Stimulated activated CD8-positive, alpha-beta memory T cell treated with anti-CD3 and anti-CD28 coated beads, Interleukin-7, amount 100 ng/mL, for 4 hours (primary cell): ENCODE data around the gene PRKCE.

Experiments used
- DNase-seq, 2 donors: peaks; one replicate each; pipeline ENCODE4 v3.0.0-alpha.2; 2020; ENCODE audit warnings: low read depth in 2 of 2

Gene PRKCE

DNA sequence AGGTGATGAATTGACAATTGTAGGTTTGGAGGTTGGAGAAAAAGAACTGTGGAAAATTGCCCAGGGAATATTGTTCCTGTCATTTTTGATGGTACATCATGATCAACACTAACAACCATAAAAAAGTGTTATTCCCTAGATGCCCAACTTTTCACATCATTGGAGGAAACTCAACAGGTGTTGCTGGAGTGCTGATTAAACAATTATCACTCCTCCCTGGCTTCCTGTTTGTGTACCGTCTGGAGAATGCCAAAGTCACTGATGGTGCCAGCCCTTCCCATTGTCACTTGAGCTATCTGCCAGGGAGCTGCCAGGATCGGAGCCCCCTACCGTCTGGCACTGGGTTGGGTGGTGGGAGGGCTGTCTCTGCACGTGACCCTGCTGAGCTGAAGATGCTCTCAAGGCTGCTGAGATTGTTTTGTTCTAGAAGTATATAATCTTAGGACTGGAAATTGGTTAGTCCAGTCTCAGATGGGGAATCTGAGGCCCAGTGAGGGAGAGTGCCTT is 156.9 kb downstream of the PRKCE start:
- no peak for DNase-seq

DNA sequence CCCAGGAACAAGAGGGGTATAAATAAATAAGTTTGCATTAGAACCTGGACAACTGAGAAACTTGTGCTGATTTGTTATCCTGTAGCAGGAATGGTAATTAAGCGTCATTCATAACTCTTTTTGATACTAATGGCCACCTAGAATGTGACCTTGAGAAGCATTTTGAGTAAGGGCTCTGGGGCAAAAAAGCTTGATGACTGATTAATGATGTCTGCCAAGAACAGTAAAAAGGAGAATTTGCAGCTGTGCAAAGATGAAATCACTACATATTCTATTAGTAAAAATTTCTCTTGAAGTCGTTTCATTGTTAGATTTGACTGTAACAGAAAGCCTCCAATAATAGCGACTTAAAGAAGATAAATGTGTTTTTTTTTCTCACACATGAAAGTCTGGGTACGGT is 157.7 kb downstream of the PRKCE start:
- DNase-seq, result no peak

DNA sequence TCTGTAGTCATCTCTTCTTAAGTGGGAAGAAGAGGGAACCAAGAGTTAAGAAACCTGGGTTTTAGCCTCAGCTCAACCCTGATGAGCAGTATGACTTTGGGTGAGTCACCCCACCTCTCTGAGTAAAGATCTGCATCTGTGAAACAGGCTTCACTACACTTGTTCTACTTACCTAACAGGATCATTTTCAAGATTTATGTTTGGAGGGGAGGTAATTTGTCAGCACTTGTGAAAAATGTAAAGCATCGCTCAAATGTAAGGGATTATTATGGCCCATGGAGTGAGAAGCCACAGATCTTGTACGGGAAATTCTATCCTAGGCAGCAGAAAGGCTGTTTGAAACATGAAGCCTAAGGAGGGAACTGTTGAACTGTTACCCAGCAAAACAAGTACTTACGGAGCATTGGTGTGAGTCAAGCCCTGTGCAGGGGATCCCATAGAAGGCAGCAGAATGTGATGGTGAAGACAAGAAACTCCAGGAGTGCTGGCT is 160.6 kb downstream of the PRKCE start:
- no peak for DNase-seq

DNA sequence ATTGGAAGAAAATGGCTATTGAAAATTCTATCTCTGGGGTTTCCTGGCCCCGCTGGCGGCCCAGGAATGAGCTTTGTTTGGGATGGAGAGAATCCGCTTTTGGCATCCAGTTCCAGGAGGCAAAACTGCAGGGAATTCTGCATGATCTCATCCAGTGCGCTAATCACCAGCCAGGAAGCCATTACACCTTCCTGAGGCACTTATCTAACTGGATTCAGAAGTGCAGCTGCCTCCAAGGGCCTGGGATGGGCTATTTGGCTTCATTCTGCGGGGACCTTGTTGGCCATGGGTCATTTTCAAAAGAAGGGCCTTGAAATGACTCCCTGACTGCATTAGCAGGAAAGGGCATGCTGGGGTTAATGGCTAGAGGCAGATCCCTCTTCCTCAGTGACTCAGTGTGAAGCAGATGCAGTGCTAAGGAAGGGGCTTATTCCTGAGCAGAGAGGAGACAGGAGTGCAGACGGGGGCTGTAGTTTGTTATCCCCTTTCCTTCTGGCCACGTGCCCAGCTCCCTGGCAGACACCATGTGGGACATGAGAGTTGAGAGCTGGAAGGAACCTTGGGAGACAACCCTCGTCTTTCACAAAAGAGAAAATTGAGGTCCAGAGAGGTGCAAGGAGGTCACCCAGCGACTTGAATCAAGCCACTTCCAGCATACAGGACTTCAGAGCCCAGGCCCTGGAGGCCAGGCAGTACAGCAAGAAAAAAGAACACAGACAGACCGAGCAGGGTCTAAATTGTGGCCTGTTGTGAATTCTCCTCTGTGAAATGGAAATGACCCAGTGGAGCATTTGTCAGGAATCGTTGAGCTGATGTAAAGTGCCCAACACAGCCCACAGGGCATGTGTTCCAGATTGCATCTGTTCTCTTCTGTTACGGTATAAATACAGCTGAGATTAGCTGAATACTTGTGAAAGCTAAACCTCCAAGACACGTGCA is 161.8 kb downstream of the PRKCE start:
- no peak for DNase-seq

DNA sequence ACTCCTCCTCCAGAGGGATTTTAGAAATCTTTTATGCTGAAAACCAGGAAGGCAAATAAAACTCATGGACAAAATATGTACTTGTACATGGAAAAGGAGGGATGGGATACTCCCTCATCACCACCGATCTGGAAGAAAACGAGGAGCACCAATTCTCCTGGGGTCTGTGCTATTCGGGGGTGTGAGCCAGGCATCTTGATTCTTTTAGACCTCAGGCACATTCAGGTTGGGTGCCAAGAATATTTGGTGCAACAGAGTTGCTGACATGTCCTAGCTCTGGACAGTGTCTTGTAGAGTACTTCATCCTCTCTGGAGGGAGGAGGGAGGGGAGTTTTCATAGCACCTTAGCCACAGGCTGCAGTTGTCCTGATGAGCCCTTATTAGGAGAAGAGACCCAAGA is 163.0 kb downstream of the PRKCE start:
- no peak for DNase-seq

DNA sequence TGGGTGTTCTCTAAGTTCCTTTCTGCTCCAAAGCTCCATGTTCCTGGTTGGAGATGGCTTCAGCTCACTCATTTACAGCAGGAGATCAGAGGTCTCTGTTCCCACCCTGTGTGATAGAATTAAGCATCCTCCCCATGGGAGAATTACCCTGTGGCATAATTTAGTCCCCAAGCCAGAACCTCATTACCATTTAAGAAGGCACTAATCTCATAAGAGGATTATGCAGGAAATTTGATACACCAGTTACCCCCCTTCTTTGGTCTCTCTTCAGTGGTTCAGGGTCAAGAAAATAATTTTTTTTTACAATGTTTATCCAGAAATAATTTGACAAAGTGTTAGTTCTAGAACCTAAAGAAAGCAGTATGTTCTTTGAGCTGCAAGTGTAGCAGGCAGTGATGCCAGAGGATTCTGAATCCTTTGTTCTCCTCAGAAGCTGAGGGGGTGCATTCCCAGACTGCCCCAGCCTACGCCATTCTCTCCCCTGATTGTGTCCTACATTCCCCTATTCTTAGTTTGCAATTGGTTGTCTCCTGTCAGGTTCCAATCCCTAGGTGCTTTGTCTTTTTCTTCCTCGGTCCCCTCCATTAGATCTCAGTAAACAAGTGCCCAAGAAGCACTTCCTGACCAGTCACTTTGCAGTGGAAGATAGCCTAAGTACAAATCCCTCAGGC is 163.6 kb downstream of the PRKCE start:
- no peak for DNase-seq

DNA sequence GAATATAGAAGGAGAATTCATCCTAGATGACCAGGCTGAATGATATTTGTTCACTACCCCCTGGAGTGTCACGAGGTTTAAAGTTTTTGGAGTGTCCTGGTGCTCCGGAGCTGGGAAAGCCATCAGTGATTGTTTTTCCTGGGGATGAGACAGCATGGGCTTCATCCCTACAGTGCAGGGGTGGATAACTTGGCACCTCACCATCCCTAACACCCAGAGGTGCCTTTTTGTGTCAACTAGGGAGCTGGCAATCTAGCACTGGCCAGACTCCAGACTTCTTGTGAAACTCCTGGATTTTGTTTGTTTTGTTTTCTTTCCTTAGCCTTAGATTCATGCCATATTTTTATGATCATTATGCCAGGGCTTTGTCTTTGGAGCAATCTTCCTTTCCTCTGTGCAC is 164.8 kb downstream of the PRKCE start:
- DNase-seq, result no peak

DNA sequence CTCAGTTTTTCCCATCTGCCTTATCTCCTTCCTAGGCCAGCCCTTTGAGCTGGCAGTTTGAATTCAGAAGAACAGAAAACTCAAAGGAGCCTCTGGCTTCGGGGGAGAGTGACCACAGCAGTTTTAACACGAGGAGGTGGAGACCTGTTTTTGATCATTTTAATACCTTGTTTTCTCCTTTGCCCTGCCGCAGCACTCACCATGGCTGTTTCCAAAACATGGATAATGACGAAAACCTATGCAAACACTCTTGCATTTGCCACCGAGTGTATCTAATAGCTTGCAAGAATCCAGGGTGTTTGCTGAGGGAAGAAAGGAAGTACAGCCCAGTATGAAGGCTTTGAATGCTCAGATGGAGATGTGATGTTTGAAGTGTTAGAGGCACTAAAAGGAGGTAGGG is 167.1 kb downstream of the PRKCE start:
- no peak for DNase-seq

DNA sequence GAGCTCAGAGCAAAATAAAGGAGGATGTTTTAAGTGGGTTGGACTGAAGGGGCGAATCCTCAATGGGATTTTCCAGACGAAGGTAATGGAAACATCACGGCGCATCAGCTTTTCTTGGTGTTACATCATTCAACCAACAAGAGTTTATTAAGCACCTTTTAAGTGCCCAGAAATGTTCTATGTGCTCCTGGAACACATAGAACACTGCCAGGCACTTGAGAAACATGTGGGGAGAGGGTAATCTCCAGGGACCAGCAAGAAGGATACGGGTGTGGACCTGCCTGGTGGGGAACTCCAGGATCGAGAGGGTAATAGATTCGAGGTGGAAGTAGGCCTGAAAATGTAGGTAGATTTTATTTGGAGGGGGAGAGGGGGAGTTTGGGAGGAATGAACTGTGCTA is 168.6 kb downstream of the PRKCE start:
- no peak for DNase-seq

DNA sequence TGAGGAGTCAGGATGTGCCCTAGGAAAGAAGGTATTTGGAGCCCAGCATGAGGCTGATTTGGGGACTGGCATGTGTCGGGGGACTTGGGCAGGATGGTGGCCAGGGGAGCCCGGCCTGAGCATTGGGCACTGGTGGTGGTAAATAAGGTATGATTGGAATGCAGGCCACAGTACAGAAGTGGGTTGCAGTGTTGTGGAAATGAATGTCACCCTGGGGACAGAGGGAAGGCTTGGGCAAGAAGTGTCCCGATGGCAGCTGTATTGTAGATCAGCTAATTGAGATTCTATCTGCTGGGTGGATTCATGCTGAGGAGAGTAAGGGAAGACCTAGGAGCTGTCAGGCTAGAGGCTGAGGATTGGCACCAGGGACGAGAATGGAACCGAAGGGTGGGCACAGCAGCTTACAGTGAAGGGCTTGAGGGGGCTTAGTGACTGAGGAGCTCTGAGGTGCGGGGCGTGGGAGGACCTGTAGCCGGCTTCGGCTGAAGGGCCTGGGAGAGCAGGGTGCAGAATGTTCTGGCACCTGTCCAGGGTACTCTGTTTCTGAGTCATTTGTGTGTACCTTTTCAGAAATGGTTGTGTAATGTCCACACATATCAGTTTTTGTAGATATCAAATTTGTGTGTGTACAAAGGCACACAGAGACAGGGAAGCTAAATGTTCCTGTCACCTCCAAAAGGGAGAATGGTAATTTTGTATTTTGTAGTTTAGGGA is 170.2 kb downstream of the PRKCE start:
- no peak for DNase-seq

DNA sequence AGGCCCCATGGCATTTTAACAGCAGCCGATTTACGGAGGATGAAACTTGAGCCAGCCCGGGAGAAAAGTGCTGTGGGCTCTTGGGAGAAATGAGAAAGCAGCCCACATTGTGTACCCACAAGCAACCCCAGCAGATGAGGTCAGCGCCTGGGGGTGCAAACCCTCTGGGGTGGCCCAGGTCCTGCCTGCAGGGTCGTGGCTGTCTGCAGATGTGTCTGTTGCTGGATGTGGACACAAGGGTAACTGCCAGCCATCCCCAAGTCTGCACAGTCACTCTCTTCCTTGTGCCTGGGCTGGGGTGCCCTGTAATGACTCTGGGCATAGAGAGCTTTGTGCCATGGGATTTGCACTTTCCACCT is 170.8 kb downstream of the PRKCE start:
- DNase-seq, result no peak

DNA sequence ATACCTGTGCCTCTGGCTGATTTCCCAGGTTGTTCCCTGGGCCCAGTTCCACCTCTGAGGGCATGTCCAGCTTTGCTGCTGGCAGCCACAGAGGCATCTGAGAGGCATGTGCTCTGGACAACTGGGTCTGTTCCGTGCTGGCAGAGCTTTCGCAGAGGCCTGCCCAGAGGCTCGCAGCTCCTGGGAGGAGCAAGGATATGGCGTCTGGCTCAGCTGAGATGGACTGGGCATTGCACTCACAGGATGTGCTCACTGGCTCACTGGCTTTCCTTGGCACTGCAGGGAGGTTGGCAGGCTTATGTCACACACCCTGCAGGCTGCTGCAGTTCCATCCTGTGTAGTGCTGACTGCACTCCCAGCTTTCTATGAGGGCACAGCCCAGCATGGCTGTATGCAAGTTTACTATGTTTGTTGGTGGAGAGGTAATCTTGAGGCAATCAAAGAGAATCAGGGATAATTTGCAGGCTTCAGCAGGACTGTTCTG is 172.3 kb downstream of the PRKCE start:
- DNase-seq, result no peak

DNA sequence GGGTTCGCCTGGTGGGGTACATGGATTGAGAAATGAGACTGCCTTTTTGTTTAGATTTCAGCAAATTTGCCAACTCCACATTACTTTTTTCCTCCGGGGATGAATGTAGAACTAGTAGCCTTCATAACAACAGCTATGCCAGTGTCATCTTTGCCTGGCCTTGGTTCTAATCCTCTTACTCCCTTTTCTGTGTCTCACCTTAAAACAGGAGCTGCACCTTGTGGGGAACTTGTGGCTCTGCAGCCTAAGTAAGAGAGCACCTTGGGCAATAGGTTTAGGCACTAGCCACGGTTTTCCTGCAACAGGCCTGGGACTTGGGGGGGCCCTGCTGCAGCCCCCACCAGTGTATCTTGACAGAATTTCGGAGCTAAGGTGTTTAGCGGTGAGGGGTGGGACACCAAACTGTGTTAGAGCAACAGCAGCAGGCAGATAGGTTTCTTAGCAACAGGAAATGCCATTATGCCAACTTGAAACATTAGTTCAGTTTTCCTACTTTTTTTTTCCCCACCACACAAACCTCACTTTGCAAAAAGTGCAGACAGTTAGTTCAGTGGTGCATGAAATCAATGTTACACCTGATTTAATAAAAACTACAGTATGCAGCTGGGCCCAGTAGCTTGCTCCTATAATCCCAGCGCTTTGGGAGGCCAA is 173.7 kb downstream of the PRKCE start:
- no peak for DNase-seq

DNA sequence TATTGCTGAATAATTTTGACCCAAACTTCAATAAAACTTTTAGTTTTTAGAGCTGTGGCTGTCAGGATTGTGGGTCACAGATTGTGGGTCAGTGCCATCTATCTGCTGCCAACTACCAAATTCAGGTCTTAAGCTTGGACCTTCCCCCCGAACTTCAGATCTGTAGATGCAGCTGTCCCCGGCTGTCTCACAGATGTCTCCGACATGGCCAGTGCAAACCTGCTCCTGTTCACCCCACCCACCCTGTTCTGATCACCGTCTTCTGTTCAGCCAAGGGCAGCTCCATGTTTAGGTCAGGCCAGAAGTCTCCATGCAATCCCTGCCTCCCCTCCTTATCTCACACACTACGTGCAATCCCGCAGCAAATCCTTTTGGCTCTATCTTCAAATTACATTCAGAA is 175.0 kb downstream of the PRKCE start:
- no peak for DNase-seq

DNA sequence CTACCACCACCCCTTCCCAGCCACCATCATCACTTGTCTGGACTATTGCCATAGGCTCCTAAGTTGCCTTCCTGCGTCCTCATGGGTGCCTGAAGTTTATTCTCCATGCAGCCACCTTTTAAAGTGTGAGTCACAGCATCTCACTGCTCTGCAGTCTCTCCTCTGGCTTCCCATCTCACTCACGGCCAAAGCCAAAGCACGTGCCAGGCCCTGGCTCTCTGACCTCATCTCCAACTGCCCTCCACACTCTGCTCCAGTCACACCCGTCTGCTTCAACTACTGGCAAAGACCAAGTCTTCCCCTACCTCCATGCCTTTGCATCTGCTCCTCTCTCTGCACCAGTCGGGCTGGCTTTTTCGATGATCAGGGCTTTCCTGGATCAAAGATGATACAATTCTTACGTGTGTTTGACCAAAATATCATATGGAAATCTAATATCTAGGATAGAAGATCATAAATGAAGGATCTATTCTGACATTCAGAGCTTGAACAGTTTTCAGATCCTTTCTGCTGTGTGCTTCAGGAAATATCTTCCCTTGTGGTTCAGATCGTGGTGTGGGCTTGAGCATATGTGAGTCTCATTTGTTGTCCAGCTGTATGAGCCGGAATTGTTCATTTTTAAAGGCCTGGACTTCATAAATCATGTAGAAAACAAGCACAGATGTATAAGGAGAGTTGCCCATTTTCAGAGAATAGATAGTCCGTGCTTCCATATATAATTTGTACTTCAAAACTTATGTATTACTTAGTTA is 175.6 kb downstream of the PRKCE start:
- DNase-seq, result no peak

DNA sequence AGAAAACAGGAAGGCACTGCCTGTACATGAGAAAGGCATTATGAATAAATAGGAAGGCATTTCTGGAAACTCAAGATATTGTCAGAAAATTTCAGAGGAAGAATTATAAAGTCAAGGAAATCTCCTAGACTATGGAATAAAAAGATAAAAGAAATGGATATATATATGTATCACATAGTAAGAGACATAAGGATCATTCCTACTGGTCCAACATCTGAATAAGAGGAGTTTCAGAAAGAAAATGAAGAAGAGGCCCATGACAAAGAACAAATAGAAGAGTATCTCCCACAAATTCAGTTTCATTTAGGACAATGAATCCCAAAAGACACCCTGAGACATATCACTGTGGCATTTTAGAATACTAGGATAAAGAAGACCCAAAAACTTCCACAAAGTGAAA is 178.8 kb downstream of the PRKCE start:
- no peak for DNase-seq

DNA sequence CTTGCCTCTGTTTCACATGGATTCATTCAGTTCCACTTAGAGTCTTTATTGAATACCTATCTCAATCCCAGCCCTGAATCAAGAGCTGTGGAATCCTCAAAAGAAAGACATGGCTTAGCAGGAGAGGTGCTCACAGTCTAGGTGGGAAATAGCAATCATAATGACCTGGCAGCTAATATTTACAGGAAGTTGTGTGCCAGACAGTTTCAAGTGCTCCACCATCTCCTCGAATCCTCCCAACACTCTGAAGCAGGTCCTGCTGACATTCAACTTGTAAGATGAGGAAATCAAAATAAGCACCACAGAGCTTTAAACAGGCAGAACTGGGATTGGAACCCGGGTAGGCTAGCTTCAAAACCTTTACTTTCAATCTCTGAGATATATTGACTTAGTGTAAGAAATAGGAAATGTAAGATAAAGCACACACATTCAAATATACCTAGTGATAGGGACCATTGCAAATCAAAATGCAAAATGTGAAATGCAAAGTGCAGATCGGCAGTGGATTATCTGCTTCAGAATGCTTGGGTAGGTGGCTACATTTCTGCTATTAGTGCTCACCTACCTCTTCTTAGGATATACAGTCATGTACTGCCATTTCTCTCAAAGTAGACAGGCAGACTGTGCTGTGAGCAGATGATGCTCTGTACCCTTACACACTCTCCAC is 182.0 kb downstream of the PRKCE start:
- no peak for DNase-seq

DNA sequence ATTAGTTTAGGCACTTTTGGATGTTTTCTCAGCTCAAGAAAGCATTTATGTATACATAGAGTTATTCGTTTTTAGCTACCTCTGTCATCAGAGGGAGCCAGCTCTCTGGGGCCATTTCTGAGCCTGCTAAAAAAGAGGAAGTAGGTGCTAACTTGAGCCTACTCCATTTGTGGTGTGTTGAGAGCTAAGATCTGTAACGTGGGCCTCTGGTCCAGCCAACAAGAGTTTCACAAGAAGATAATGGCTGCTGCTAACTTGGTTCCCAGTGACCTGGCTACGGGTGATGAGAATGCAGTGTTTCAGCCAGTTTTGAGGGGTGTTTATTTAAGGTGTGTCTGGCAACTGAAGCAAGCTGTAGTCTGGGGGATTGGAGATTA is 182.5 kb downstream of the PRKCE start:
- DNase-seq, result no peak

DNA sequence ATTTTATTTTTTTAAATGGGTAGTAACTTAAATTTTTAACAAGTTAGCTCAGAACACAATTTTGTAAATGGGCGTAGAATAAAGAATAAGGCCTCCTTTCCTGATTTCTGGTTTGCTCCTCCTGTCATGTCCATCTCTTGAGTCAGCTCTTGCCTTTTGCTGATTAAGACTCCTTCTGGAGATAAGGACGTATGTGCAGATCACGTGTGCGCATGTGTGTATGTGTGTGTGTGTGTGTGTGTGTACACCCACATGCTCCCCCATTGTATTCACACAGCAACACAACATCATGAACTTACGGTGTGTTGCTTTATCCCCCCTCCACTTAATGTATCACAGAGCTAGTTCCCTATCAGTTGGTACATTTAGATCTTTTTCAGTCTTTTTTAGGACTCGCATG is 182.9 kb downstream of the PRKCE start:
- DNase-seq, result no peak

DNA sequence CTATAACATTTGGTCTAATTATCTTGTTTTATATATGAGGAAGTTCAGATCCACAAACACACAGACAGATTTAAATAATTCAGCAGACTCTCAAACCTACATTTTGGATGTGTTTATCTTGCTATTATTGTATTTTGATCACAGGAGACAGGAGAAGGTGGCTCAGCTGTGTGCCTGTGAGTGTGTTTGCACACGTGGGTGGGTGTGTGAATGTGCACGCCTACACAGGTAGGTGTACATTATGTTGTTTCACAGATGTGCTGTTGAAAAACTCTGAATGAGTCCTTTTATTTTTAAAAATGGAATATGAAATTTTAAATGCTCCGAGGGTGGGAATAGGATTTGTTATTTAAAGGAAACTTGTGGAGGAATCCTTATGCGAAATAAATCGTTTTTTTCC is 183.4 kb downstream of the PRKCE start:
- DNase-seq, result no peak
